Activated CD8-positive, alpha-beta memory T cell treated with anti-CD3 and anti-CD28 coated beads for 48 hours (primary cell): Measurements from ENCODE around the gene PDZRN3.

Source experiments
- DNase-seq, 3 experiments: peaks; one replicate each; pipeline ENCODE4 v3.0.0-alpha.2; 2020; ENCODE audit warnings: low read depth in 2 of 3, low spot score in 2 of 3

PDZRN3 gene

DNA sequence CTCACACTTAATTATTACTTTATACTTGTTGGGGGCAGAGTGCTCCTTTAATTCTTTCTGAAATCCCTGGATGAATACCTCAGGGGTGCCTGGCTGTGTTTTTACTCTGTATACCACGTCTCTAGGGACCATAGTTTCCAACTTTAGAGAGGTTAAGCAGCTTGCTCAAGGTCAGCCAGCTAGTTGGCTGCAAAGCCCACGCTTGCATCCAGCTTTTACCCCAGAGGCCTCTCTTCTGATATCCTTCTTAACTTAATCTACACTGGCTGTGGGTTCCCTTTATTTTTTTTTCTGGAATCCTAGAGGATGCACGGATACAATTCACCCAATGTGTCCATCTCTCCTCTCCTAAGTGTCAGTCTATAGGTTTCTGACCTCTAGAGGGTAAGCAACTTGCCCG, 1.4 kb downstream of the PDZRN3 start:
- DNase-seq, result no peak

DNA sequence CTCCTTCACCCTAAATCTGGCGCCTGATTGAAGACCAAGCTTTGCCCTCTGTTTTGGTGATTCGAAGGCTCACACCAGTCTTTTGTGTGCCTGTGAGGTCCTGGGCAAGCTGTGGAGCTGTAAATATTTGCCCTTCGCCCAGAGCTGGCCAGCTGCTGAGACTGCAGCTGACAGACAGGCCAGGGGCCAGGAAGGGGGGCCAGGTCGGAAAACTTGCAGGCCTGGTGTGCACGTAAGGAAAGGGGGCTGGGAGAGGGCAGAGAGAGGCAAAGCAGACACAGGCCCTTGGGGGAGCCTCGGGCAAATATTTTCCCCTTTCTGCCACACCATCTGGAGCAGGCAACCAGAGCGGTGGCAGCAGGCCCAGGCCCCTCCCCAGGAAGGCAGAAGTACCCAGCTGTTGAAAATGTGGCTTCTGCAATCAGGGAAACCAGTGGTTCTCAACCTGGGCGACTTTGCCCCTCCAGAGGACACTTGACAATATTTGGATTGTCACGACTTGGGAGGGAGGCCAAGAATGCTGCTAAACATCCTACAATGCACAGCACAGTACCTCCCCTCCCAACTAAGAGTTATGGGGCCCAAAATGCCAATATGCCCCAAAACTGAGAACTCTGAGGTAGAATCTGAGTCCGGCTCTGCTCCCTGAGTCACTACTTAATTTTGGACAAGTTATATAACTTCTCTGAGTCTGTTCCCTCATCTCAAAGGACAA, 2.5 kb downstream of the PDZRN3 start:
- no peak for DNase-seq

DNA sequence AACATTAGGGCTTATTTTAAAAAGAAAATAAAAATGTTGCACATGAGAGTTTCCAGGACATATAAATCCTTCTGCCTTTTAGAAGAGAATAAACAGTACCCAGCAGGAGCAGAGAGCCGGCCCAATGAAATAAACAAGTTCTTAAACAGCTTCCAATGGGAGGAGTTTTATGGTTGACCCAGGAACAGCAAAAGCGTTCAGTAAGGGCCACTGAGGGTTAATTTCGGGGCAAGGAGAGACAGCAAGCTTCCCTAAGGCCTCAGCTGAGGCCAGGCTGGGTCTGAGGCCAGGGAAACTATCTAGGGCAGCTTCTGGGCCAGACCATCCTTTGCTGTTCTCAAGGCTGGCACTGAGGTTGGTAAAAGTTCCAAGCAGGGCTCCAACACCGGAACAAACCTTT, 3.4 kb downstream of the PDZRN3 start:
- no peak for DNase-seq

DNA sequence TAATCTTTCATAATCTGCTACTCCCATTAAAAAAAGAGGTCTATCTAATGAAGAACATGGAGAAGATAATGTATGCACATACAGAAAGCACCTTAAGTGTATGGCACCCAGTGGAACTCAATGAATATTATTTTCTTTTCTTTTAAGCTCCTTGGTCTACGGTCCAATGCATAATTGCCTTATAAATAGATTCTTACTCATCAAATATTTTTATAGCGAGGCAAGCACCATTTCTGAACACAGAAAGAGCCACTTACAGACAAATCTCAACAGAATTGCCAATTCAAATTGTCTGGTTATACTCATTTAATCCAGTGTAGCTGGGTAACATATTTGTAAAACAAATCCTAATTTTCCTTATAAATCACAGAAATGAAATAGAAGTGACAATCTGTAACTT, 6.3 kb downstream of the PDZRN3 start:
- no peak for DNase-seq

DNA sequence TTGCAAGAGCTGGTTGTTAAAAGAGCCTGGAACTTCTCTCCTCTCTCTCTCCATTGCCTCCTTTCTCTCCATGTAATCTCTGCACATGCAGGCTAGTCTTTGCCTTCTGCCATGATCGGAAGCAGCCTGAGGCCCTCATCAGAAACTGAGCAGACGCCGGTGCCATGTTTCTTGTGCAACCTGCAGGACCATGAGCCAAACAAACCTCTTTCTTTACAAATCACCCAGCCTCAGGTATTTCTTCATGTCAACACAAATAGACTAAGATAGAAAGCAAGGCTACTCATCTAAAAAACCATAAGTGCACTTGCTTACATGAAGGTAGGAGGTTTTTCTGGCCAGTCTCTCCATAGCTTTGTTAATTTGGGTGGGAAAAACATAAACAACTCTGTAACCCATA, 8.7 kb downstream of the PDZRN3 start:
- DNase-seq, result no peak

DNA sequence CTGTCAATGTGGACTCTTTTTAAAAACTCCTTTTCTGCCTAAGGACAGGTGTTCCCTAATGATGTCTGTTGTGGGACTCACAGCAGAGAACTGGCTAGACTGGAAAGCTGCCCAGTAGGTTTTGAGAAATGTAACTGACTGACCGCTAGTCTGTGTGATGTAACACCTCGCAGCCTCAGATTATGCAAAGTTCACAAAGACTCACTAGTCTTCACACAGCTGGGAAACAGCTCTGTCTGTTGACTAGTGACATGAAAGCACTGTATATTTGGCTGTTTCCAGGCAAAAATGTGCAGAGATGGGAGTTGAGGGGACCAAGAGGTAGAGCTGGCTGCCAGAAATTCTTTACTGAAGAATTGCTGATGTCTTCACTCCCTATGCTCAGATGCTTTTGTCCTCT, 10.3 kb downstream of the PDZRN3 start:
- DNase-seq, result no peak

DNA sequence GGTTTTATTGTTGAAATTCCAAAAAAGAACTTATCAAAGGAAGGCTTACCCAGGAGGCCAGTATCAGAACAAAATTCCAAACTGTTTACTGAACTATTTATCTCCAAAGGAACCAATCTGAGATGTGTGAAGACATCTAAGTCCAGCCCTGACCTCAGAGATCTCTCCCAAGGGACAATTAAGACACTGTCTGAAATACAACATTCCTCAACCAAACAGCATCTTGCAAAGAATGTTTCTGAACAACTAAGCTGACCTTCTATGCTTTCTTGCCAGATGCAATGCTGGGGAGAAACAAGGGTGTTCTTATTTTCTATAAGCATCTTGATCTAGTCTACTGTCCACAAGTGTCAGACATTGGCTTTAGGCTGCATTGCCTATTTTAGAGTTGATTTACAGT, 13.6 kb downstream of the PDZRN3 start:
- no peak for DNase-seq

DNA sequence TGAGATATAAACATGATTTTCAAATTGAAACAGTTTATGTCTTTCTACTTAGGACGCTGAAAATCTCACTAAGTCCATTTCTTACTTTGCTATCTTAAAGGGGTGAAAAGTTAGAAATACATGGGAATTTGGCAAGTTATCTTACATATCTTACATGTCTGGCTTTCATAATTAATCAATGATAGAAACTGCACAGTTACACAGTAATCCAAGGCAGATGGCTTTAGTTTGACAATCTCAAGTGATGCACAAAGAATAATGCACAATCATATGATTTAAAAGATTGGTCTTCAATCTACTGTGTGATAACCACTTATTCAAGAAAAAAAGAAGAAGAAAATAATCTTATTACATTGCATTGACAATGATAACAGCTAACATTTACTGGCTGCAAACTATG, 14.2 kb downstream of the PDZRN3 start:
- DNase-seq, result no peak

DNA sequence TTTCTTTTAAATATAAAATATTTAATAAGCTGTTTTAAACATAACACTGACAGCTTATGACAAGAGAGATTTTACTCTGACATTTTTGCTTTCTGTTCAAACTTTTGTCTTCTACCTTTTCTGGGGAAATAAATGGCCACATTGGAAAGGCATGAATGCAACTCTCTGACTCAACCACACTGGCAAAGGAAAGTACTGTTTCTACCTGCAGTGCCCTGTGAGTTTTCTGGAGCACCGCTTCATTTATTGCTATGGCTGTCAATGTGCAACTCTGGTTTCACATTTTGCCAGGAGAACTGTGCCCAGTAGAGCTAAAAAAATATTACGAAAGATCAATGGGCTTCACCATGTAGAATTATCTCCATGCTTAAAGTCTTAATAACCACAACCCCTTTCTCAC, 15.1 kb downstream of the PDZRN3 start:
- no peak for DNase-seq

DNA sequence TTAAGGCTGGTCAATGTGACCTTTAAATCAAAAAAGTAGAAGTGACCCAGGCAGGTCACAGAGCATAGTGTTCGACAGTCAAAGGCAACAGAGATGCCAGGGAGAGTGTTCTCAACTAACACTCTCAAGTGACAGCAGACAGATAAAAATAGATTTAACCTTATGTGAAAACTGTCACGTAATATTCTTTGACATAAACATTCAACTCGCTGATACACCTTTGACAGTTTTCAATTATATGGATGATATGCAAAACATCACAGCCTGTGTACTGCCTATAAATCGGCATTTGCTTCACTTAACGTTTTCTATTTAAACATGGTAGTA, 15.5 kb downstream of the PDZRN3 start:
- DNase-seq, result no peak

DNA sequence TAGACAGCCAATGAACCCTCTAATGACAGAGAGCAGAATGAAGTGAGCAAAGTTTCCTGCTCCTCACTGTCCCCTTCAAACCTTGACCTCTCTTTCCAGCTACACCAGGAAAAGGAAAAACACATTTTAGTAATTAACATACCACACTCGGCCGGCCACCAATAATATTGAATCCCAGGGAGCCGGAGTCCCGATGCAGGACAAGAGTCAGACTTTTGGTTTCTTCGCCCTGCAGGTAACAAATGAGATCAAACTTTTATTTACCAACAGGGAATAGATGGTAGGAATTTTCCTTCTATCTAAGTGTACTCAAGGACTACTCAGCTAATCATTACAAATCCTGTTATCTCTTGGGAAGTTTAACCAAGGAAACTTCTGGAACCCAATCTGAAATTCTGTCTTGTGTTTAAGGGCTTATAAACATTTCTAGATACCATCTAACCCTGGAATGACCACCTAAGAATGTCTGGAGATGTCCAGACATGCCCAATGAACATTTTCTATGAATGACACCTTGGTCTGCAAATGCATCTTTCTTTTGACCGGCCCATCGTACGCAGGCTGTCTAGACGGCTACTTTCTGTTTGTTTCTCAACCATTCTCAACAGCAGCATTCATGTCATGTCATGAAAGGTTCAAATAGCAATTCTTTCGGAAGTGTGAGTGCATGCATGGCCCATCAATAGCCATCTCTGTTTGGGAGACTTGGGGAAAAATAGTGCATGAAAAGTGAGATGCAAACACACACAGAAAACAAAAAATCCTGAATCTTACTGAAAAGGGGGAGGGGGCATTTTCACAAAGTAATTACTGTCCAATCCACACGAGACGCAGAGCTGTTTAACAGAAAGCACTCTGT, 16.1 kb downstream of the PDZRN3 start:
- DNase-seq, result no peak

DNA sequence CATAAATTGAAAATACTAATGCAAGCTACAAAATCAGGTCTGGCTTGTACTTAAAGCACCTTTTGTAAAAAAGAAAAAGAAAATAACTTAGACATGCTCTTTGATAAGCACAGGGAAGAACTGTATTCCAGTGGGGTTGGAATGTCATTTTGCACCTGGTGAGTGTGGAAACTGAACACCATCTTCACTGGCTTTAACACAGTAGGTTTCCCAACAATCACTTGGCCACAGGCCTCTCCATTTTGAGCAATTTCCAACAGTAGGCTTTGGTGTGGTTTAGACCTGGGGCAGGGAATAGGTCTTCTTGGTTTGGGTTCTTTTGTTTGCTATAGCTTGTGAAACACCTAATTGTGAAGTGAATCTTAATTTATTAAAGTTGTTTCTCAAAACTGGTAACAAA, 18.9 kb downstream of the PDZRN3 start:
- DNase-seq, result no peak

DNA sequence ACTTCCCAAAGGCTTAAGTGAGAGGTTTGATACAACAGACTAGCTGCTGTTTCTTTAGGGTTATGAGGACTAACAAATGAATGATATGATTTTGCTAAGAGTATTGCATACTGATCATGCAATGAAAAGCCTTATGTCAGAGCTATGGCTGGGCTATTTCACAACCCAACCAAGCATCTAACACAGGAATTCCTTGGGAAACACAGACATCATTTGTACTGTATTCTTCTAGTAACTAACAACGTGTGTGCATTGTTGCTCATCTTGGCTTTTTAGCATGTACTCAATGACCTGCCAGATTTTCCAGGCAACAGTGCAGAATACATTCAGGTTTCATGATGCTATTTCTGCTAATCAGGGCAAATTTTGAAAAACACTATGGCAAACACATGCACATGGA, 19.3 kb downstream of the PDZRN3 start:
- no peak for DNase-seq

DNA sequence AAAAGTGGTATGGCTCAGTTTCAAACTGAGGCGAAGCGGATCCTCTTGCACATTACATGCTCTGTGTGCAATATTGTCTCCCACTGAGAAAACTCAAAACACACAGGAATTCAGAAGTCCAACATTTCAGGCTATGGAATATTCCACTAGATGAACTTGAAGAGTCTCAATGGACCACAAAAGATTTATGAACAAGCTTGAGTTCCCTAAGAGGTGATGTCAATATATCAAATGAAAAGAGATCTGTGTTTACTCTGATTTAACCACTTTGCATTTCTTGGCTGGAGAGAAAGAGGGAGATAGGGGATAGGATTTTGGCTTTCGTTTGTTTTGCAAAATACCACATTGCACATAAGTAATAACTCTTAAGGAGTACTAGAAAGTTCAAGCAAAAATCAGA, 20.3 kb downstream of the PDZRN3 start:
- no peak for DNase-seq

DNA sequence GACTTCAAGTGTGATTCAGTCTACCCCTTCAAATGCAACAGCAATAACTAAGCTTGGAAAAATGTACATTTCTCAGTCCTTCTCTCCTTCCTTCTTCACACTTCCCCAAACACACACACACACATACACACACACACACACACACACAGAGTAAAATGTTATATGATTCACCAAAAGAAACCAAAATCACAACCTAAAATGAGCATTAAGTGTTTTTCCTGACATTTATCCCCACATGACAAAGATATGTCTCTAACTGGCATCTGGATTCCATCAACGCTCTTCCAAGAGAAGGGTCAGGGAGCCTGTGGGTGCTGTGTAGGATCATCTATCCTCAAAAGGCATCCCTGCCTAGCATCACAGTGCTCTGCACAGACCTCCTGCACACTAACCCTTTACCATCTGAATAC, 21.0 kb downstream of the PDZRN3 start:
- no peak for DNase-seq

DNA sequence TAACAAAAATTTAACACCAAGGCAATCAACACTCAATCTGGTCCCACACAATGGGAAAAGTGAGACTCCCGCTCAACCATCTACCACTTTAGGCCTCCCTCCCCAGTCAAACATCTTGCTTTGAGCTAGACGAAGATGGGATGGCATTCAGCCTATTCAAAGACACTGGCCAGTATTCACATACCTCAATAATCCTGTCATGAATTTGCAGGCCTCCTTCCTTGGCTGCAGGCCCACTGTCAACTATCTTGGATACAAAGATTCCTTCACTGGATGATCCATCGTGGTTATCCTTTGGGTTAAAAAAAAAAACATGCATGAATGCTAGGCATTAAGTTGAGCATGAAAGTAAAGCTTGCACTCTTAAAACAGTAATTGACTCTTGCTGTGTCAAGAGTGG, 22.6 kb downstream of the PDZRN3 start:
- no peak for DNase-seq

DNA sequence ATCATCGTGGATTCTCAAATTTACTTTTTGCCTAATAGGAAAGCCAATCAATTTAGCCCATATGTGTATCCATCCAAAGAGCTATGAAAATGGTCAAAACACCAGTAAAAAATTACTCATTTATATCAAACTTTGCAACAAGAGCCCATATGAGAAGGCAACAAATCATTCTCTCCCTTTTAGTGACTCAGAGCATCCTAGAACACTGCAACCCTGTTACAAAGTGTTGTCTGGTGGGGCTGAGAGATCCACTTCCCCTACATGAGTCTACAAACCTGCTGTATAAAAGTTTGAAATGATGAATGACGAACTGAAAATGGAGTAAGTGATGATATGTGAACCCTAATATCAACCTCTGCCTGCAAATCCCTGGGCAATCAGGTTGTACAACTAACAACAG, 23.3 kb downstream of the PDZRN3 start:
- DNase-seq, result no peak

DNA sequence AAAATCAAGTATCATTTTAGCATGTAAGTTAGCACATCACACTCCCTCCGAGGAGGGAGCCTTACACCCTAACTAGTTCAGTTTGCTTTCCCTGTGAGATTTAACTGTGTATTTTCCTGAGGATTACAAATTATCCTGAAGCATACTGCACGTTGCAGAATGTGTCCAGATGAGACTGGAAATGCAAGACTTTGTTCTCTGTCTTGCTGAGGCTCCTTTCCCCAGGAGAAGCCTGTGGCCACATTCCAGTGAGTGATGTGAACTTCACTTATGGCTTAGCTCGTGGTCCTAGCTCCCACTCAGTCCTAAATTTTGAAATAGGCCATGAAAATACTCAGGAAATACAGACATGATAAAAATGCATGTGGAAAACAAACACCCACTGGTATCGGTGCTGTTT, 23.7 kb downstream of the PDZRN3 start:
- DNase-seq, result no peak

DNA sequence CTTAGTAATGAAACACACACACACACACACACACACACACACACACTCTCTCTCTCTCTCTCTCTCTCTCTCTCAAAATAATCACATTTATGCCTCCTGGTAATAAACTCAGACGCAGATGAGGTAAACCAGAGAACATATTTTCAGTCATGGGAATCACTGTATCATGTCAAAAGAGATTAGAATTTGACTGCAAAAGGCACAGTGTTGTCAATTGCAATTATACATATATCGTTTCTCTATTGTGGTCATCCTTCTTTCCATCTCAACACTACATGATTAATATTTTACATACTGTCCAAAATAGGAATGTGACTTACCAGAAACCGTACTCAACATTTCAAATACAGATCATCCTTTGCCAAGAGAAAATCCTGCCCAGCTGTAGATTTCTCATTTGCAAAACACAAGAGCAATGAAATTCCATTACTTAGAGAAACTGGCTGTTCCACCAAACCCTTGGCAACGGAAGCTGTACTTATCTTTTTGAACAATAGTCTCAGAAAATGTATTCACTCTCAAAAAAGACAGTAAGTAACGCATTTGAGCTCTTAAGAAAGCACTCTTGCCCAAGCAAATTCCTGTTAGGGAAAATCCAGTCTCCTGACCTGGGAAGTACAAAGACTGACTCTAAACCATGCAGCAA, 24.3 kb downstream of the PDZRN3 start:
- no peak for DNase-seq

DNA sequence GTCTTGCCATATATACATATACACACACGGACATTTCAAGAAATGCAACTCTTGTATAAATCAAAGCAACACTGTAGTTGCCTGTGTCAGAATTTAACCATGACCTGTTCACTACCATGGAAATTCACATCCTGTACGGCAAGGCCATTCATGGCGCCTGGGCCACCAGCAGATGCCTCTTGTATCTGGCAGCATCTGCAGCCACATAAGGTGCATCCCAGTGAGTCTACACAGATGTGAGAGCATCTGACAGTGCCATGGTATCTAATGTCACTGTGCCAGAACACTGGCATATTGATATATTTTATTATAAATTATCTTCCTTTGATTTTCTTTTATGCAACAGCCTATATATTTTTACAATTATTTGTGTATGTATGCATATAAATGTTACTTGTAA, 25.1 kb downstream of the PDZRN3 start:
- no peak for DNase-seq

DNA sequence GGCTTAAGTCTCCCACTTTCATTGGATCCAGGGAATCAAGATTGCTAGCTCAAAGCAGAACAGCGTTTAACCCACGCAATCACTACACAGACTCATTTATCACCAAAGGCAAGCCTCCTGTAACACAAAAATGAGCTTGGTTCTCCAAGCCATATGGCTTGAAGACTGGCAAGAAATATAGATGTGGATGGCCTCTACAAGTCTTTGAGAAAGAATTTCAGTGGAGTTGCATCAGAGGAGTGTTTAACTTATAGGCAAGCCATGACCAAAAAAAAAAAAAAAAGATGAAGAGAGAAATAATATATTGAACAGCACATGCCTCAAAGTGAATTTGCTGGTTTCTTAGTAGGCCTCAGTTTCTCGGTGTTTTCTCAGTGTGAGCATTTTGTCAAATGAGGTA, 27.3 kb downstream of the PDZRN3 start:
- no peak for DNase-seq
